GM19099 (cell line): ENCODE data around the gene SF3B1.

Experiments used
- POLR2A ChIP-seq: IDR thresholded peaks from 3 replicates; pipeline ENCODE4 v1.6.1; 2011; ENCODE audit warnings: low read depth; ENCODE audit not compliant: insufficient read length; ENCODE audit errors: extremely low read depth

The SF3B1 gene

GRCh38 chr2:197363998-197364397 lies 70.8 kb downstream of the SF3B1 start:
- no peak for TF ChIP-seq POLR2A

GRCh38 chr2:197360744-197361156 lies 74.1 kb downstream of the SF3B1 start:
- TF ChIP-seq POLR2A: no peak

- TF ChIP-seq POLR2A: no peak
These were observed 75.0 kb downstream of the SF3B1 start for GRCh38 chr2:197359859-197360258.

GRCh38 chr2:197358931-197359330 lies 75.9 kb downstream of the SF3B1 start:
- TF ChIP-seq POLR2A: no peak

GRCh38 chr2:197357986-197358385 lies 76.8 kb downstream of the SF3B1 start:
- TF ChIP-seq POLR2A: no peak

- no peak for TF ChIP-seq POLR2A
These were observed 78.7 kb downstream of the SF3B1 start for GRCh38 chr2:197356136-197356535.

- TF ChIP-seq POLR2A: no peak
These were observed 80.7 kb downstream of the SF3B1 start for GRCh38 chr2:197354169-197354558.

GRCh38 chr2:197353393-197354168 lies 81.2 kb downstream of the SF3B1 start:
- no peak for TF ChIP-seq POLR2A

- TF ChIP-seq POLR2A: no peak
These were observed 85.1 kb downstream of the SF3B1 start for GRCh38 chr2:197349699-197350098.

GRCh38 chr2:197348721-197349360 lies 86.0 kb downstream of the SF3B1 start:
- no peak for TF ChIP-seq POLR2A

GRCh38 chr2:197345846-197346370 lies 88.9 kb downstream of the SF3B1 start:
- no peak for TF ChIP-seq POLR2A

GRCh38 chr2:197340591-197340990 lies 94.2 kb downstream of the SF3B1 start:
- TF ChIP-seq POLR2A: no peak
